ENCODE measurements around the gene DAPK2. TPM values are rescaled to one million over a fixed set of nuclear protein-coding genes. Genes with fewer than 3 reads are reported as not detected.
"Not testable (repeated sequence)": the region's sequence is repeated elsewhere in the genome, so short reads cannot be mapped to it uniquely, and the experiment has no call there.

Gene DAPK2
- total RNA-seq, 6 experiments from 2014 or later = 2.1 to 5.7 (median 5.1) TPM

- Mint-ChIP-seq H3K36me3 (ENCODE audit: low read depth) (peaks cover 38% of the 10 kb centered on the region), H3K4me3 (peak overlapping the region; percentile 99), H3K4me1 (ENCODE audit: low read depth) (peaks cover 48% of the 10 kb centered on the region), H3K27me3 (ENCODE audit: insufficient read depth) (no peaks in the 10 kb centered on the region; the same call in 1 of the 2 replicates), H3K27ac (peak overlapping the region; percentile 98), H3K9me3 (no peaks in the 10 kb centered on the region)
- peak; percentile 50 for TF ChIP-seq CTCF (IDR thresholded peaks at IDR 0.05)
- DNase-seq = no peak
These were observed 46.0 kb upstream of the DAPK2 start for GRCh38 chr15:64092075-64092820.

GRCh38 chr15:64090527-64090926 is 44.2 kb upstream of the DAPK2 start:
- no peak overlapping the region; the same call in 1 of the 2 replicates for H3K27ac Mint-ChIP-seq
- TF ChIP-seq CTCF (IDR thresholded peaks at IDR 0.05) = no peak
- peaks cover 43% of the 10 kb centered on the region for H3K4me1 Mint-ChIP-seq (ENCODE audit: low read depth)
- no peaks in the 10 kb centered on the region for H3K9me3 Mint-ChIP-seq
- no peaks in the 10 kb centered on the region; the same call in 1 of the 2 replicates for H3K27me3 Mint-ChIP-seq (ENCODE audit: insufficient read depth)
- peaks cover 38% of the 10 kb centered on the region for H3K36me3 Mint-ChIP-seq (ENCODE audit: low read depth)
- no peak overlapping the region for H3K4me3 Mint-ChIP-seq
- DNase-seq = no peak

- Mint-ChIP-seq H3K36me3 (ENCODE audit: low read depth) (peaks cover 35% of the 10 kb centered on the region), H3K4me3 (no peak overlapping the region), H3K9me3 (no peaks in the 10 kb centered on the region), H3K27me3 (ENCODE audit: insufficient read depth) (no peaks in the 10 kb centered on the region; the same call in 1 of the 2 replicates), H3K4me1 (ENCODE audit: low read depth) (peaks cover 35% of the 10 kb centered on the region), H3K27ac (no peak overlapping the region)
- no peak for TF ChIP-seq CTCF (IDR thresholded peaks at IDR 0.05)
- no peak for DNase-seq
These were observed 43.4 kb upstream of the DAPK2 start for GRCh38 chr15:64089543-64090280.

GRCh38 chr15:64082757-64083156 is 36.5 kb upstream of the DAPK2 start:
- no peak for DNase-seq

GRCh38 chr15:64073496-64073895 is 27.2 kb upstream of the DAPK2 start:
- not testable (repeated sequence) for H3K4me3 Mint-ChIP-seq; H3K9me3 Mint-ChIP-seq; H3K27me3 Mint-ChIP-seq (ENCODE audit: insufficient read depth); DNase-seq; H3K27ac Mint-ChIP-seq
- Mint-ChIP-seq H3K36me3 (ENCODE audit: low read depth) (peaks cover 23% of the 10 kb centered on the region), H3K4me1 (ENCODE audit: low read depth) (peaks cover 40% of the 10 kb centered on the region)

More at GRCh38 chr15:64082757-64083156, 36.5 kb upstream of the DAPK2 start:
- H3K4me1 Mint-ChIP-seq (ENCODE audit: low read depth) = no peaks in the 10 kb centered on the region
- peaks cover 2% of the 10 kb centered on the region for H3K36me3 Mint-ChIP-seq (ENCODE audit: low read depth)
- no peak overlapping the region for H3K27ac Mint-ChIP-seq
- H3K4me3 Mint-ChIP-seq = no peak overlapping the region
- H3K27me3 Mint-ChIP-seq (ENCODE audit: insufficient read depth) = peaks cover 2% of the 10 kb centered on the region; the same call in 1 of the 2 replicates
- no peak for TF ChIP-seq CTCF (IDR thresholded peaks at IDR 0.05)
- H3K9me3 Mint-ChIP-seq = no peaks in the 10 kb centered on the region

GRCh38 chr15:64072812-64073211 is 26.5 kb upstream of the DAPK2 start:
- DNase-seq = no peak
- Mint-ChIP-seq H3K4me1 (ENCODE audit: low read depth) (peaks cover 42% of the 10 kb centered on the region), H3K9me3 (no peaks in the 10 kb centered on the region), H3K4me3 (peak overlapping the region; percentile 31; the same call in 1 of the 2 replicates), H3K27ac (peak overlapping the region; percentile 82), H3K36me3 (ENCODE audit: low read depth) (peaks cover 23% of the 10 kb centered on the region), H3K27me3 (ENCODE audit: insufficient read depth) (no peaks in the 10 kb centered on the region)
- TF ChIP-seq CTCF (IDR thresholded peaks at IDR 0.05) = no peak

All from HFFc6 (cell line).